ENCODE data around the gene C10orf143. TPM values are rescaled to one million over a fixed set of nuclear protein-coding genes. Genes with fewer than 3 reads are reported as not detected.
A peak's percentile ranks its signal among the peaks of the same experiment; 100 is the strongest.

C10orf143 gene
- total RNA-seq, 8 experiments from 2014 or later = 0.81 to 4.4 (median 2.2) TPM

DNA sequence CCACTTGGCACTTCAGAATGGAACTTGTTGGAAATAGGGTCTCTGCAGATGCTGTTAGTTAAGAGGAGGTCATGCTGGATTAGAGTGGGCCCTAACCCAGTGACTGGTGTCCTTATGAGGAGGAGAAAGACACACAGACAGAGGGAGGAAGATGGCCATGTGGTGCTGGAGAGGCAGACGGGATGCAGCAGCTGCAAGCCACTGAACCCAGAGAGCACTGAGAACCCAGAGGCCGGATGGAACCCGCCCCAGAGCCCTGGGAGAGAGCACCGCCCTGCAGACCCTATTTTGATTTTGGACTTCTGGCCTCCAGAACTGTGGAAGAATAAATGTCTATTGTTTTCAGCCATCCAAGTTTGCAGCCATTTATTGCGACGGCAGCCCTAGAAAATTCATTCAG is 88.5 kb downstream of the C10orf143 start:
- ATAC-seq (replicated peaks in 6 of 8) = peak in 1 of 8 experiments; percentile 15
- no peak overlapping the region for H3K4me3 ChIP-seq
- H3K4me1 ChIP-seq (replicated peaks in 1 of 2) = peaks cover 0 to 3% of the 10 kb centered on the region in 2 donors
- in situ Hi-C loops (cut with MboI; ENCODE audit: low pct_unique_long_range_greater_than_20kb in 2 of 9, low sequenced_read_pairs in 9 of 9, unreplicated experiment in 9 of 9) = no loop called here
- 42 to 100% (median 70%) methylated on average over 1 to 4 of the region's 6 CpGs; no CpG with 5 or more reads in 6 of the 10 experiments for WGBS, 10 experiments
- no peak overlapping the region for H3K27ac ChIP-seq

DNA sequence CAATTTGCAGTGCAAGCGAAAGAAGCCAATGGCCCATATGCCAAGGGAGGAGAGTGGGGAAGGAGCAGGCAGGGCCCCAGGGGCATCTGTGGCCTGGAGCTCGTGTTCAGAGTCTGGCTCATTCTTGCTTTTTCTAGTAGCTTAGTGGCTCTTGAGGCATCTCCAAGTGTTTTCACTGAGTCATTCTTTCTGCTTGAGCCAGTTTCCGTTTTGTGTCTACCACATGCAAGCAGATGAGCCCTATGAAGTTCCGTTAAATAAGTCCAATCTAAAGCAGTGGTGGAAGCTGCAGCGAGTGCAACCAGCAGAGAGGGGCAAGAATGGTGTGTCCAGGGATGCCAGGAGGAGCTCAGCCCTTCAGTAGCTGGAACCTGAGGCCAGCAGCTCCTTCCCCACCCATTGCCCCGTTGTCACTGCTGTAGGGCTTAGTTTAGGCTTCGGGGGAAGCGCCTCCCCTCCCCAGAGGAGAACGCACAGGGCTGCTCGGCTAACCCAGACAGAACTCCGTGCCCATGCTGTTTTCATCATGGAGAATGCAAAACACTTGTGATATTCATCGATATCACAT is 89.2 kb downstream of the C10orf143 start:
- in situ Hi-C loops (cut with MboI; ENCODE audit: low pct_unique_long_range_greater_than_20kb in 2 of 9, low sequenced_read_pairs in 9 of 9, unreplicated experiment in 9 of 9) = no loop called here
- Histone ChIP-seq H3K4me1 (replicated peaks in 1 of 2) (peaks cover 0 to 8% of the 10 kb centered on the region in 2 donors), H3K4me3 (no peak overlapping the region), H3K27ac (no peak overlapping the region)
- peak in 2 of 8 experiments; percentile 44 to 67 for ATAC-seq (replicated peaks in 6 of 8)
- 0 to 88% (median 73%) methylated on average over 1 to 8 of the region's 12 CpGs; no CpG with 5 or more reads in 1 of the 10 experiments for WGBS, 10 experiments

DNA sequence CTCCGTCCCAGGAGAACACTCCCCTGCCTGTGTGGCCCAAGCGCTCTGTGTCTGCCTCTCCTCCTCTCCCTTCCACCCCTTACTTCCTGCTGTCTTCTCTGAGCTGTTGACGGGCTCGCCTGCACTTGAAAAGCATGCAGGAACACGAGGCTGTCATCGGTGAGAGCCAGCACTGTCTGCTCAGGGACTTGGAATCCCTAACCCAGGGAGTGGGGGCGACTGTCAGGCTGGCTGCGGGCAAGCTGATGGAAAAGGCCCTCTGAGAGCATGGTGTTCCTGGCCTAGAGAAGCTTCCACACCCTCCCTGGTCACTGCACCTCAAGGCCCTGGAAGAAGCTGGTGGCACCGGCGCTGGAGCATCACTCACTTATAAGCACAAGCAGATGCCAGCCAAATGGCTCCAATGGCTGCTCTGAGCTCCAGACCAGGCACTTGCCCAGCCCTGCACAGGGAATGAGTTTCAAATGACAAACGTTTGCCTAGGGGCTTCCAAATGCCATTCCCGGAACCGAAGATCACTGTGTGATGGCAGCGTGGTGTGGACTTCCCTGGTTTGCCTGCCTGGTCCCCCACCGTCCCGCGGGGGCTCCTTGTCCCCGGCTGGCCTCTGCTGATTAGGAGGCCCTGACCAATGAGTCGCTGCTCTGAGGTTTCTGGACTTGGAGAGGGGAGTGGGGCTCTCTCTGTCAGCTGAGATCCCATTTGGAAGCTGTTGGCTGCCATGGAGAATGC is 89.8 kb downstream of the C10orf143 start:
- in situ Hi-C loops (cut with MboI; ENCODE audit: low pct_unique_long_range_greater_than_20kb in 2 of 9, low sequenced_read_pairs in 9 of 9, unreplicated experiment in 9 of 9) = no loop called here
- 0 to 80% (median 51%) methylated on average over 1 to 9 of the region's 19 CpGs; no CpG with 5 or more reads in 3 of the 10 experiments for WGBS, 10 experiments
- H3K4me1 ChIP-seq (replicated peaks in 1 of 2) = peaks cover 0 to 8% of the 10 kb centered on the region in 2 donors
- H3K4me3 ChIP-seq = no peak overlapping the region
- ATAC-seq (replicated peaks in 6 of 8) = peak in 1 of 8 experiments; percentile 13
- H3K27ac ChIP-seq = no peak overlapping the region

DNA sequence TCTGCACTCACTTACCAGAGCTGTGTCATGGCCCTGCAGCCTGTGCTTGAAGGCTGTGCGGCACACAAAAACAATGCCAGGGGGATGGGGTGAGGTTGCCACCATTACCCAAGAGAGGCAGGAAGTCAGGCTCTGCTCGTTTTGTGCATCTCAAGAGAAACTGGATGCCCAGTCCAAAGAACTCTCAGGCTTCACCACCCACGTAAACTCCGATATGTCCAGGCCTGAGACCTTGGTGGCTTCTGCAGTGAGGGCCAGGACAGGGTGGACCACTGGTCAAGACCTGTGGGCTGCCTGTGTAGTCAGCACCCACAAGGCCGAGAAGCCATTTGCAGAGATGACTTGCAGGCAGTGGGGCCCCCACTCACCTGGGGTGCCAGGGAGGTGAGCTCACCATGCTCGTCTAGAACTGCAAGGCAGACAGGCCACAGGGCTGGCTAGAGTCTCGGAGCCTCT is 91.9 kb downstream of the C10orf143 start:
- in situ Hi-C loops (cut with MboI; ENCODE audit: low pct_unique_long_range_greater_than_20kb in 2 of 9, low sequenced_read_pairs in 9 of 9, unreplicated experiment in 9 of 9) = no loop called here
- WGBS, 10 experiments = 0 to 89% (median 70%) methylated on average over 1 to 5 of the region's 7 CpGs; no CpG with 5 or more reads in 3 of the 10 experiments
- Histone ChIP-seq H3K27ac (no peak overlapping the region), H3K4me1 (replicated peaks in 1 of 2) (peaks cover 0 to 21% of the 10 kb centered on the region in 2 donors), H3K4me3 (no peak overlapping the region)
- peak in 3 of 8 experiments; percentile 9 to 17 (median 14) for ATAC-seq (replicated peaks in 6 of 8)

DNA sequence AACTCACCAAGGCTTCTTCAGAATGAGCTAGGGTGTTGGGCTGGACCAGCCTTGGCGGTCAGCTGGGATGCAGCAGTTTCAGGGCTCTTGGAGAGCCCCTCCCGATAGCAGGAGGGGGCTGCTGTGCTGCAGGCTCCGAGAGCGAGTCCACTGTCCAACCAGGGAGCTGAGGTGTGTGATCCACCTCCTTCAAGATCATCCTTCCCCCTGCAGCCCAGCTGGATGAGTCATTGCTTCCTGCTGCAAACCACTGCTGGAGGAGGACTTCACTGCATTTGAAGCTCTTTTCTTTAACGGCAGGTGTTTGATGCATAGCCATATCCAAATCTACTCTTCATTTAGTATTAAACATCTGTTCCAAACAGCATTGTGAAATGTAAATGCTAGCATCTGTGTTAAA is 92.4 kb downstream of the C10orf143 start:
- Histone ChIP-seq H3K4me3 (no peak overlapping the region), H3K4me1 (replicated peaks in 1 of 2) (peaks cover 0 to 21% of the 10 kb centered on the region in 2 donors), H3K27ac (no peak overlapping the region)
- WGBS, 10 experiments = 20 to 80% (median 62%) methylated on average over 1 to 3 of the region's 5 CpGs; no CpG with 5 or more reads in 1 of the 10 experiments
- peak in 6 of 8 experiments; percentile 24 to 86 (median 80) for ATAC-seq (replicated peaks in 6 of 8)
- in situ Hi-C loops (cut with MboI; ENCODE audit: low pct_unique_long_range_greater_than_20kb in 2 of 9, low sequenced_read_pairs in 9 of 9, unreplicated experiment in 9 of 9) = no loop called here

DNA sequence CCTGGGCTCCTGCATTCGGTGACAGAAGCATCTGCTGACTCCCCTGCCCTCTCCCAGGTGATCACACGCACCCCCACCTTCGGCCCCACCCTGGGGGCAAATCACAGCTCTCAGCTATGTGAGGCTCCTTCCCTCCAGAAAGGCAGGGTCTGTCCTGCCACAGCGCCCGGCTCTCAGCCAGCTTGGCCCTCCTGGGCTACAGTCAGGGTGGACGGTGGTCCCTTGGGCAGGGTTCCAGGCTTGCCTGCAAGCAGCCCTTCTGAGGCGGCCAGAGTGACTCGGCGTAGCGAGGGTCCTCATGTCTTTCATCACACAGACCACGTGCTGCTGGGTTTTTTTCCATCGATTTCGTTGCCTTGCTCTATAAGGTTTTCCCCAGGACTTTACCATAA is 93.0 kb downstream of the C10orf143 start:
- in situ Hi-C loops (cut with MboI; ENCODE audit: low pct_unique_long_range_greater_than_20kb in 2 of 9, low sequenced_read_pairs in 9 of 9, unreplicated experiment in 9 of 9) = no loop called here
- Histone ChIP-seq H3K4me1 (replicated peaks in 1 of 2) (peaks cover 0 to 21% of the 10 kb centered on the region in 2 donors), H3K27ac (no peak overlapping the region), H3K4me3 (no peak overlapping the region)
- WGBS, 10 experiments = 70 to 91% (median 86%) methylated on average over 1 to 11 of the region's 13 CpGs; no CpG with 5 or more reads in 4 of the 10 experiments
- no peak for ATAC-seq (replicated peaks in 6 of 8)

DNA sequence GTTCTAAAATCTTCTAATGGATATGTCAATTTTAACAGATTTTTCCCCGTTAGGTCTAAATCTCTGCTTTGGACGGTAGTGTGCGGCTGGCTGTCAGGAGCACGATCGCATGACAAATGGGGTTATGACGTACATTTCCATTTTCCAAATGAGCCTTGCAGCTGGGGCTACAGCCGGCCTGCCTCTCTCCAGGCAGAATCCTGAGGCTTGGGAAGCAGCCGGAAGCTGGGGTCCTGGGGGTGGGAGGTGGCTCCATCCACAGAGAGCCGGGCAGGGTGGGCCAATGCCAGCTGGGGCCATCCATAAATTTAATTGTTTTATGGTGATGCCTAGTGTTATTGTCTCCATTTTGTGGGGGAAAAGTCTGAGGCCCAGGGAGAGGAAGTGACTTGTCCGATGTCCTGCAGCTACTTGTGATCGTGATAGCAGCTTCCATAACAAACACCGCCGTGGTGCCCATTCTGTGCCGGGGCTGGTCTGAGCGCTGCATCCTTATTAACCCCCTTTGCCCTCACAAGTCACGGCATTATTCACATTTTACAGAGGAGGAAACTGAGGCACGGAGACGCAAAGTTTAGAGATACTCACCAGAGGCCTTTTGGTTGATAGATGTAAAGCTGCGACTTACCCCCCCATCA is 93.5 kb downstream of the C10orf143 start:
- WGBS, 10 experiments = 81 to 100% (median 87%) methylated on average over 2 to 14 of the region's 19 CpGs; no CpG with 5 or more reads in 3 of the 10 experiments
- Histone ChIP-seq H3K4me3 (no peak overlapping the region), H3K27ac (no peak overlapping the region), H3K4me1 (replicated peaks in 1 of 2) (peaks cover 0 to 21% of the 10 kb centered on the region in 2 donors)
- peak in 5 of 8 experiments; percentile 29 to 55 (median 42) for ATAC-seq (replicated peaks in 6 of 8)
- in situ Hi-C loops (cut with MboI; ENCODE audit: low pct_unique_long_range_greater_than_20kb in 2 of 9, low sequenced_read_pairs in 9 of 9, unreplicated experiment in 9 of 9) = no loop called here

DNA sequence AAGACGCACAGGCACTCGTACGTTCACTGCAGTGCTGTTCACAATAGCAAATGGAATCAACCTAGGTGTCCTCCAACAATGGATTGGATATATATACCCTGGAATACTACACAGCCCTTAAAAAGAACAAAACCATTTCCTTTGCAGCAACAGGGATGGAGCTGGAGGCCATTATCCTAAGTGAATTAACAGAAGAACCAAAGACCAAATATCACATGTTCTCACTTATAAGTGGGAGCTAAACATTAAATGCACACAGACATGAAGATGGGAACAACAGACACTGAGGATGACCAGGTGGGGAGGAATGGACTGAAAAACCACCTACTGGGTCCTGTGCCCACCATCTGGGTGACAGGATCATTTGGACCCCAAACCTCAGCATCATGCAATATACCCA is 94.5 kb downstream of the C10orf143 start:
- Histone ChIP-seq H3K4me3 (no peak overlapping the region), H3K4me1 (replicated peaks in 1 of 2) (peaks cover 3 to 21% of the 10 kb centered on the region in 2 donors), H3K27ac (no peak overlapping the region)
- 86 to 96% (median 90%) methylated on average over 3 of the region's 3 CpGs; no CpG with 5 or more reads in 4 of the 10 experiments for WGBS, 10 experiments
- no peak for ATAC-seq (replicated peaks in 6 of 8)
- in situ Hi-C loops (cut with MboI; ENCODE audit: low pct_unique_long_range_greater_than_20kb in 2 of 9, low sequenced_read_pairs in 9 of 9, unreplicated experiment in 9 of 9) = no loop called here

DNA sequence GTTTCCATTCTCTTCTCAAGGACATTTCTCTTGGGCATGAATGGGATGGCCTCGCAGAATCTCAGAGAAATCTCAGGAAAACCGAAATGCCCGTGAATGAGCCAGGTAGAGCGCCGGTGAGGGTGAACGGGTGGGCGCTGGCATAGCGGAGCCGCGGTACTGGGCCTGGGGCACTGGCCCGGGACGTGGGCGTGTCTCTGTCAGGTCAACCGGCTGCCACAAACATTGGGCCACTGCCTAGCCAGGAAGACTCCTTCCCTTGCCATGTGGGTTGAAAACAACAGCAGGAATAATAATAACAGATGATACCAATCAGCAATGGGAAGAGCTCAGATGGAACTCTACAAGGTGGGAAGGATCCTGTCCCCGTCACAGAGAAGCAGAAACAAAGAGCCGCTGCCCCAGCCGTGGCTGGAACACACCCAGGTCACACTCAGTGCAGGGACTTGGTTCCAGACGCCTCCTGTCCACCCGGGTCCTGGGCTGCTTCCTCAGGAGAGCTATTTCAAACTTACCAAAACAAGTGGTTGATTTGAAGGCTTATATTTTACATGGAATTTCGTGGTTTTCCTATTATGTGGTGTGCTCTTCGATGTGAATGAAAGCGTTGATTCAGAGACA is 95.4 kb downstream of the C10orf143 start:
- in situ Hi-C loops (cut with MboI; ENCODE audit: low pct_unique_long_range_greater_than_20kb in 2 of 9, low sequenced_read_pairs in 9 of 9, unreplicated experiment in 9 of 9) = no loop called here
- WGBS, 10 experiments = 50 to 100% (median 84%) methylated on average over 1 to 11 of the region's 22 CpGs; no CpG with 5 or more reads in 3 of the 10 experiments
- ATAC-seq (replicated peaks in 6 of 8) = no peak

DNA sequence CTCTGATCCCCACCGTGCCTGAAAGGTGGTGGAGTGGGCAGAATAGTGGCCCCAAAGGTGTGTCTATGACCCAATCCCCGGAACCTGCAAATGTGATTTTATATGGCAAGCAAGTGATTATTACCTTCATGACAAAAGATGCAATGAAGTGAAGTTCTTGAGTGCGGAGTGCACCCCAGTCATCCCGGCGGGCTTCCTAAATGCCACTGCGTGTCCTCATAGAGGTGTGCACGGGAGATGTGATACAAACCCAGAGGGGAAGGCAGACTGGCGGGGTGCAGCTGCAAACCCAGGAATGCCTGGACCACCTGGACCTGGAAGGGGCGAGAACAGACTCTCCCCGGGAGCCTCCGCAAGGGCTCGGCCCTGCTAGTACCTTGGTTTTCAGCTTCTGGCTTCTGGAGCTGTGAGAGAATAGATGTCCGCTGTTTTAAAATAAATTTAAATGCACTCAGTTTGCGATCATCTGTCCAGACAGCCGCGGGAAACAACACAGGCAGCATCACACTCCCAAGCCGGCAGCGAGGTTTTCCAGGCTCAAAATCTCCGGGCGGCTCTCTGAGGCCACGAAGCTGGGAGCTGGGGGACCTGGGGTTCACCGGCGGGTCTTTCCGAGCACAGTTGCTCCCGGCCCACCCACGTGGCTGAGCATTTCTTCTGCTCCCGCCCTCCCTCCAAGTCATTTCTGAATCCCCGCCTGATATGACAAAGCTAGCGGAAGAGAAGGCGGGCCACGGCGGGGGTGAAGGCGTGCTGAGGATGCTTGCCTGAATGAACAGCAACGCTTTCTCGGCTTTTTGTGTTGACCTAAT is 96.2 kb downstream of the C10orf143 start:
- 57 to 90% (median 79%) methylated on average over 4 to 12 of the region's 35 CpGs; no CpG with 5 or more reads in 4 of the 10 experiments for WGBS, 10 experiments
- in situ Hi-C loops (cut with MboI; ENCODE audit: low pct_unique_long_range_greater_than_20kb in 2 of 9, low sequenced_read_pairs in 9 of 9, unreplicated experiment in 9 of 9) = no loop called here

More for the DNA sequence above, 95.4 kb downstream of the C10orf143 start:
- Histone ChIP-seq H3K4me3 (no peak overlapping the region), H3K27ac (no peak overlapping the region), H3K4me1 (replicated peaks in 1 of 2) (peaks cover 3 to 21% of the 10 kb centered on the region in 2 donors)

More for the DNA sequence above, 96.2 kb downstream of the C10orf143 start:
- Histone ChIP-seq H3K4me1 (replicated peaks in 1 of 2) (peaks cover 3 to 21% of the 10 kb centered on the region in 2 donors), H3K27ac (no peak overlapping the region), H3K4me3 (no peak overlapping the region)
- ATAC-seq (replicated peaks in 6 of 8) = peak in 4 of 8 experiments; percentile 51 to 73 (median 67)

Data from motor neuron (in vitro differentiated cells).